H9 (cell line): ENCODE measurements around the gene KCNMB2. TPM values are rescaled to one million over a fixed set of nuclear protein-coding genes. Genes with fewer than 3 reads are reported as not detected.

Experiments
- DNase-seq: peaks from one replicate; pipeline ENCODE4 v3.0.0-alpha.2; 2017
- H2AFZ ChIP-seq: one replicate; pipeline ENCODE4 v1.6.1; 2013; ENCODE audit warnings: mild to moderate bottlenecking, low read length, control low read depth, moderate library complexity
- H2AK5ac ChIP-seq: 2 replicates; pipeline ENCODE4 v1.6.1; 2013; ENCODE audit warnings: low read length, control low read depth, mixed read lengths; ENCODE audit not compliant: insufficient read length
- H2BK120ac ChIP-seq: one replicate; pipeline ENCODE4 v1.6.1; 2013; ENCODE audit warnings: low read depth, mild to moderate bottlenecking, low read length, control low read depth, inconsistent platforms; ENCODE audit not compliant: poor library complexity, severe bottlenecking
- H2BK12ac ChIP-seq: 2 replicates; pipeline ENCODE4 v1.6.1; 2013; ENCODE audit warnings: low read length, control low read depth, mixed read lengths, low read depth; ENCODE audit not compliant: insufficient read length
- H2BK15ac ChIP-seq: 2 replicates; pipeline ENCODE4 v1.6.1; 2013; ENCODE audit warnings: low read depth, low read length, control low read depth
- H2BK20ac ChIP-seq: one replicate; pipeline ENCODE4 v1.6.1; 2013; ENCODE audit warnings: low read depth, mild to moderate bottlenecking, low read length, control low read depth, inconsistent platforms; ENCODE audit not compliant: poor library complexity, severe bottlenecking
- H2BK5ac ChIP-seq: 2 replicates; pipeline ENCODE4 v1.6.1; 2013; ENCODE audit warnings: low read length, control low read depth, mixed read lengths; ENCODE audit not compliant: insufficient read length
- H3K14ac ChIP-seq: 2 replicates; pipeline ENCODE4 v1.6.1; 2013; ENCODE audit warnings: low read length, control low read depth; ENCODE audit not compliant: insufficient read depth
- H3K18ac ChIP-seq: 2 replicates; pipeline ENCODE4 v1.6.1; 2013; ENCODE audit warnings: low read depth, mild to moderate bottlenecking, mixed read lengths, low read length, control low read depth; ENCODE audit not compliant: insufficient read length
- H3K23ac ChIP-seq: 2 replicates; pipeline ENCODE4 v1.6.1; 2013; ENCODE audit warnings: low read length, control low read depth, mixed read lengths, low read depth; ENCODE audit not compliant: insufficient read length
- H3K23me2 ChIP-seq: 2 replicates; pipeline ENCODE4 v1.6.1; 2013; ENCODE audit warnings: low read depth, mild to moderate bottlenecking, mixed read lengths, low read length, control low read depth; ENCODE audit not compliant: insufficient read length, poor library complexity, severe bottlenecking
- H3K27ac ChIP-seq: 2 replicates; pipeline ENCODE4 v1.5.1; 2013; ENCODE audit warnings: low read length, control low read depth, mixed read lengths, low read depth; ENCODE audit not compliant: insufficient read length
- H3K27me3 ChIP-seq: 2 replicates; pipeline ENCODE4 v1.6.1; 2013; ENCODE audit warnings: low read length, control low read depth, inconsistent platforms; ENCODE audit not compliant: insufficient read depth
- H3K4ac ChIP-seq: 2 replicates; pipeline ENCODE4 v1.6.1; 2013; ENCODE audit warnings: low read depth, mild to moderate bottlenecking, control low read depth, inconsistent platforms, low read length, moderate library complexity
- H3K4me1 ChIP-seq: 2 replicates; pipeline ENCODE4 v1.6.1; 2013; ENCODE audit warnings: low read length, control low read depth, inconsistent platforms; ENCODE audit not compliant: insufficient read depth
- H3K4me2 ChIP-seq: 2 replicates; pipeline ENCODE4 v1.6.1; 2013; ENCODE audit warnings: low read length, control low read depth, mixed read lengths; ENCODE audit not compliant: insufficient read length, insufficient read depth
- H3K56ac ChIP-seq: 2 replicates; pipeline ENCODE4 v1.6.1; 2013; ENCODE audit warnings: low read depth, mild to moderate bottlenecking, mixed read lengths, low read length, control low read depth; ENCODE audit not compliant: insufficient read length
- H3K79me1 ChIP-seq: 2 replicates; pipeline ENCODE4 v1.6.1; 2013; ENCODE audit warnings: low read depth, mild to moderate bottlenecking, moderate library complexity, low read length, control low read depth, inconsistent platforms; ENCODE audit not compliant: insufficient read depth, poor library complexity, severe bottlenecking
- H3K79me2 ChIP-seq: 2 replicates; pipeline ENCODE4 v1.6.1; 2013; ENCODE audit warnings: low read length, control low read depth, inconsistent platforms; ENCODE audit not compliant: insufficient read depth
- H3K9ac ChIP-seq: 2 replicates; pipeline ENCODE4 v1.6.1; 2013; ENCODE audit warnings: low read length, control low read depth, mixed read lengths; ENCODE audit not compliant: insufficient read length; ENCODE audit errors: extremely low read depth
- H3K9me3 ChIP-seq: one replicate; pipeline ENCODE4 v1.6.1; 2013; ENCODE audit warnings: low read depth, low read length, inconsistent platforms; ENCODE audit not compliant: control insufficient read depth
- H3T11ph ChIP-seq: one replicate; pipeline ENCODE4 v1.6.1; 2013; ENCODE audit warnings: mild to moderate bottlenecking, low read length, control low read depth, inconsistent platforms
- H4K20me1 ChIP-seq: one replicate; pipeline ENCODE4 v1.6.1; 2013; ENCODE audit not compliant: control insufficient read depth, insufficient read length, insufficient read depth
- H4K5ac ChIP-seq: 2 replicates; pipeline ENCODE4 v1.6.1; 2013; ENCODE audit warnings: low read depth, mild to moderate bottlenecking, mixed read lengths, low read length, control low read depth; ENCODE audit not compliant: insufficient read length
- H4K8ac ChIP-seq: replicated peaks from 2 replicates; pipeline ENCODE4 v1.6.1; 2013; ENCODE audit warnings: low read length, control low read depth, mixed read lengths, low read depth; ENCODE audit not compliant: insufficient read length
- H4K91ac ChIP-seq: 2 replicates; pipeline ENCODE4 v1.6.1; 2013; ENCODE audit warnings: low read depth, mild to moderate bottlenecking, moderate library complexity, mixed read lengths, low read length, control low read depth; ENCODE audit not compliant: insufficient read length
- H3K27ac Mint-ChIP-seq, 3 experiments: 2 replicates in 2 of 3; 3 replicates in 1 of 3; pipeline ENCODE4 v1.8.0; 2020 to 2021; ENCODE audit warnings: mixed read lengths in 3 of 3, mild to moderate bottlenecking in 1 of 3, moderate library complexity in 1 of 3
- H3K27me3 Mint-ChIP-seq: 2 replicates; pipeline ENCODE4 v1.8.0; 2021; ENCODE audit warnings: low read depth, mild to moderate bottlenecking, moderate library complexity, mixed read lengths
- H3K36me3 Mint-ChIP-seq, 3 experiments: 2 replicates in 2 of 3; 3 replicates in 1 of 3; pipeline ENCODE4 v1.8.0; 2020 to 2021; ENCODE audit warnings: low read depth in 3 of 3, mixed read lengths in 3 of 3; ENCODE audit not compliant: insufficient read depth in 1 of 3
- H3K4me1 Mint-ChIP-seq, 2 experiments: 2 replicates each; pipeline ENCODE4 v1.8.0; 2020; ENCODE audit warnings: mixed read lengths in 2 of 2
- H3K4me3 Mint-ChIP-seq, 2 experiments: 2 replicates in 1 of 2; 3 replicates in 1 of 2; pipeline ENCODE4 v1.8.0; 2020 to 2021; ENCODE audit warnings: mild to moderate bottlenecking in 2 of 2, mixed read lengths in 2 of 2, moderate library complexity in 1 of 2
- H3K9me3 Mint-ChIP-seq, 2 experiments: 2 replicates in 1 of 2; 3 replicates in 1 of 2; pipeline ENCODE4 v1.8.0; 2020; ENCODE audit warnings: mild to moderate bottlenecking in 2 of 2, mixed read lengths in 2 of 2, moderate library complexity in 1 of 2
- WGBS: extraction: QIAGEN DNeasy Blood & Tissue Kit; methylation state at CpG from one replicate; pipeline ENCODE4 v1.1.7; 2013; ENCODE audit warnings: missing lambda C conversion rate, low lambda C conversion rate, mixed read lengths; ENCODE audit not compliant: insufficient read length; ENCODE audit errors: extremely low coverage; 5-methylcytosine and 5-hydroxymethylcytosine counted together
- total RNA-seq: library from RNA; stranded (reverse); gene quantifications from 2 replicates; pipeline ENCODE4 v1.2.1, GENCODE V29; 2021
- TF ChIP-seq, protein P1 (sequence below): fragments of 200-600 bp; sonication (generic); conservative IDR thresholded peaks from 3 replicates; pipeline ENCODE4 v1.8.0; 2021; ENCODE audit warnings: antibody characterized with exemption, mild to moderate bottlenecking

Gene KCNMB2
- total RNA-seq, 1 experiment from 2014 or later = not detected

DNA sequence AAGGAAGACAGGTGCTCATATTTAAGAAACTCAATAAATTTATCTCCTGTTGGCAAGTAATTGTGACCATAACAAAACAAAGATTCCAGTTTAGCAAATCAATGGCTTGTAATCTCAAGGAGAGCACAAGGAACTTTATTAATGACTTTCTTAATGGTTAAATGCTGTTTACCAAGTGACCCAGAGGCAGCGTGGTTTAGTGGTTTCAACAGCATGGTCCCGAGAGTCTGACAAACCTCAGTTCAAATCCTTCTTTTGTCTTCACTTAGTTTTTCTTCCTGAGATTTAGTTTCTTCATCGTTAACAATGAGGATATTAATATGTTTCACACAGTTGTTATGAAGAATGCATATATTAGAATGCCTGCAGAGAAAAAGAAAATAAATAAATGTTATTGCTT, 212.6 kb downstream of the KCNMB2 start:
- Histone ChIP-seq H3K27ac (no peak overlapping the region), H2AK5ac (no peak overlapping the region), H2BK20ac (no peak overlapping the region), H3K23me2 (no peaks in the 10 kb centered on the region), H3K9me3 (no peaks in the 10 kb centered on the region), H2AFZ (no peak overlapping the region), H2BK120ac (no peak overlapping the region), H3K4me1 (no peaks in the 10 kb centered on the region), H3K27me3 (no peaks in the 10 kb centered on the region), H3T11ph (no peak overlapping the region), H2BK15ac (no peak overlapping the region), H3K56ac (no peak overlapping the region), H3K23ac (no peak overlapping the region), H3K9ac (no peak overlapping the region), H4K8ac (no peak overlapping the region), H4K20me1 (no peaks in the 10 kb centered on the region), H4K5ac (no peak overlapping the region), H3K18ac (no peak overlapping the region), H3K14ac (no peak overlapping the region), H2BK12ac (no peak overlapping the region), H3K4me2 (no peak overlapping the region), H2BK5ac (no peak overlapping the region), H4K91ac (no peak overlapping the region), H3K79me1 (no peaks in the 10 kb centered on the region), H3K79me2 (no peaks in the 10 kb centered on the region), H3K4ac (no peak overlapping the region)
- peaks cover 0 to 7% of the 10 kb centered on the region in 2 experiments; a peak in 2 of 4 replicates for H3K4me1 Mint-ChIP-seq
- TF ChIP-seq, protein P1, sequence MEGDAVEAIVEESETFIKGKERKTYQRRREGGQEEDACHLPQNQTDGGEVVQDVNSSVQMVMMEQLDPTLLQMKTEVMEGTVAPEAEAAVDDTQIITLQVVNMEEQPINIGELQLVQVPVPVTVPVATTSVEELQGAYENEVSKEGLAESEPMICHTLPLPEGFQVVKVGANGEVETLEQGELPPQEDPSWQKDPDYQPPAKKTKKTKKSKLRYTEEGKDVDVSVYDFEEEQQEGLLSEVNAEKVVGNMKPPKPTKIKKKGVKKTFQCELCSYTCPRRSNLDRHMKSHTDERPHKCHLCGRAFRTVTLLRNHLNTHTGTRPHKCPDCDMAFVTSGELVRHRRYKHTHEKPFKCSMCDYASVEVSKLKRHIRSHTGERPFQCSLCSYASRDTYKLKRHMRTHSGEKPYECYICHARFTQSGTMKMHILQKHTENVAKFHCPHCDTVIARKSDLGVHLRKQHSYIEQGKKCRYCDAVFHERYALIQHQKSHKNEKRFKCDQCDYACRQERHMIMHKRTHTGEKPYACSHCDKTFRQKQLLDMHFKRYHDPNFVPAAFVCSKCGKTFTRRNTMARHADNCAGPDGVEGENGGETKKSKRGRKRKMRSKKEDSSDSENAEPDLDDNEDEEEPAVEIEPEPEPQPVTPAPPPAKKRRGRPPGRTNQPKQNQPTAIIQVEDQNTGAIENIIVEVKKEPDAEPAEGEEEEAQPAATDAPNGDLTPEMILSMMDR = no peak
- no CpG with 5 or more reads among the region's 3 CpGs for WGBS
- DNase-seq = no peak
- H3K9me3 Mint-ChIP-seq = peaks cover 10 to 11% of the 10 kb centered on the region in 2 experiments; a peak in 4 of 5 replicates
- H3K4me3 Mint-ChIP-seq = no peak overlapping the region
- H3K36me3 Mint-ChIP-seq = peaks cover 12 to 22% (median 19%) of the 10 kb centered on the region in 3 experiments; a peak in 6 of 7 replicates
- no peaks in the 10 kb centered on the region for H3K27me3 Mint-ChIP-seq
- no peak overlapping the region for H3K27ac Mint-ChIP-seq
